AG08395 (cell line): Measurements from ENCODE around the gene CFH.
"Not testable (repeated sequence)": the region's sequence is repeated elsewhere in the genome, so short reads cannot be mapped to it uniquely, and the experiment has no call there.

ENCODE experiments used
- DNase-seq: peaks from one replicate; pipeline ENCODE4 v3.0.0; 2012; ENCODE audit warnings: mixed read lengths, low spot score

The CFH gene

DNA sequence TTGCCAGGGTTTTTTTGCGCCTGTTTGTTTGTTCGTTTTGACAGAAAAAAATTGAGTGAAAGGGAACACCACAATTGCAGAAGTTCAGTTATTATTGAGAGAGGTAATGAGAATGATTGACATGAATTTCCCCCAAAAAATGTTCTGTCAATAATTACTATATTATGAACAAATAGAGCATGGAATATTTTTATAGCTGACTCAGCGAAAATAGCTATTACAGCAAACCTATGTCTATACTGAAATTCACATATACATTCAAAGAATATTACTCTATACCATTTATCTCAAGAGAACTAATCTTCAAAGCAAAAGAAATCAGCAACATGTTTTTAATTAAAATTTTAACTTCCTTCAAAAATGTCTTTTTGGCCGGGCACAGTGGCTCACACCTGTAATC lies 118.0 kb downstream of the CFH start:
- DNase-seq: not testable (repeated sequence)

DNA sequence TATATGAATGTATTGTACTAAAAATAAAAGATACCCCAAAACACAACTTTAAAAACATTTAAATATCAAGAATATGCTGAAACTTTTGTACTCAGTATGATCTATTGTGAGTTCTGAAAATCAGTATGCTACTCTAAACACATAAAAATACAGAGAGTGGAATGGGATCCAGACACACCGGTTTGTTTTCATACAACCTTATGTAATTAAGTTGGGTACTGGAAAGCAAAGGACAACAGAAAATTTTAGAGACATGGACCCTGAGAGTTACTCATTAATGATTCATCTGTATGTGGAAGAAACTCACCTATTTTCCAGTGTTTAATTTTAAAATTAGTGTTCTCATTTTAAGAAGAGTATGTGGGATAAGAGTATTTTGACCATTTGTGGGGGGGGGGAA lies 121.9 kb downstream of the CFH start:
- no peak for DNase-seq

DNA sequence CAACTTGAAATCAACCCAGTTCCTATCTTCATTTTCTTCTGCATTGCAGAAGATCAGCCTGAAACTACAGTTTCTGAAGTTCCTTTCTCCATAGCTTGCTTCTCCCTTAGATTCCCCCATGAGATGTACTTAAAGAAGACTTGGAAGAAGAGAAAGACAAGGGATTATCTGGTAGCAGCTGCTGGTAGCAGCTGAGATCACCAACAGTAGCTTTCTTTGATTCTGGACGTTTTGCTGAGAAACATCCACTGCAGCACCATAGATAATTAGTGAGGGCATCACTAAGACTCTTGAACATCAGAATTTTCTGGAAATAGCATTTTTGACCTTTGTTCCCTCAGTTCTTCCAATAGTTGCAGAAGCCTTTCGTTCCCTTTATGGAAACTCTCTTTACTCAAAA lies 122.3 kb downstream of the CFH start:
- DNase-seq: no peak

DNA sequence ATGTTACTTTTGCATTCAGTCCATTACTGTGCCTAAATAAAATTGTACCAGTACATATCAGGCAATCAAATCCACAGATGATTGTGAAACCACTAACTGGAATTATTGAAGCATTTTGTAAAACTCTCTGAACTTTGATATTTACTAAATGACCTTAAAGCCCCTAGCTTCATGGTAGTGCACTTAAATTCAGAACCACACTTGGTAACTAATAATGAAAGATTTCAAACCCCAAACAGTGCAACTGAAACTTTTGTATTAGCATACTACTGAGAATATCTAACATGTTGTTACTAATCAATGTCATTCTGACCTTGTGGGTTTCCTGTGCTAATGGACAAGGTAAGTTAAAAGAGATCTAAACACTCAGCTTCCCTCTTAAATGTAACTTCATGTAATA lies 122.8 kb downstream of the CFH start, which contains the start of gene CFHR3:
TSS of gene CFHR3 (plus strand) at position 238 of the 400 bp plus-strand sequence. CDS start at position 285, 47 bp downstream.
- DNase-seq: no peak

DNA sequence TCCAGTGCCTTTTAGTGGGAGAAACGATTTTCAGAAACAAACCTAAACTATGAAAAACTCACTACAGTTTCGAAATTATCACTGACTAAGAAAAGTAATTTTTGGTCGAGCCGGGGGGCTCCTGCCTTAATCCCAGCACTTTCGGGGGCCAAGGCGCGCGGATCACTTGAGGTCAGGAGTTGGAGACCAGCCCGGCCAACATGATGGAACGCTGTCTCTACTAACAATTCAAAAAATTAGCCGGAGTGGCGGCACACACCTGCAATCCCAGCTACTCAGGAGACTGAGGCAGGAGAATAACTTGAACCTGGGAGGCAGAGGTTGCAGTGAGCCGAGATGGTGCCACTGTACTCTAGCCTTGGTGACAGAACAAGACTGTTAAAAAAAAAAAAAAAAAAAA lies 125.8 kb downstream of the CFH start:
- DNase-seq: no peak

DNA sequence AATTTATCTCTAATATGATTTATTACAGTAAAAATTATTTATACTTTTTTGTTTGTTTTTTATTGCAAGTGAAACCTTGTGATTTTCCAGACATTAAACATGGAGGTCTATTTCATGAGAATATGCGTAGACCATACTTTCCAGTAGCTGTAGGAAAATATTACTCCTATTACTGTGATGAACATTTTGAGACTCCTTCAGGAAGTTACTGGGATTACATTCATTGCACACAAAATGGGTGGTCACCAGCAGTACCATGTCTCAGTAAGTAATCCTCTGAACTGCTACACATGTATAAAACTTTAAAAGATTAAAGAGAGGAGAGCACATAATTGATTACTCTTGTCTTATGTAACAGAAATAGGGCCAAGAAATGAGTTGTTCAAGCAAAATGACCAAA lies 127.2 kb downstream of the CFH start:
- no peak for DNase-seq

DNA sequence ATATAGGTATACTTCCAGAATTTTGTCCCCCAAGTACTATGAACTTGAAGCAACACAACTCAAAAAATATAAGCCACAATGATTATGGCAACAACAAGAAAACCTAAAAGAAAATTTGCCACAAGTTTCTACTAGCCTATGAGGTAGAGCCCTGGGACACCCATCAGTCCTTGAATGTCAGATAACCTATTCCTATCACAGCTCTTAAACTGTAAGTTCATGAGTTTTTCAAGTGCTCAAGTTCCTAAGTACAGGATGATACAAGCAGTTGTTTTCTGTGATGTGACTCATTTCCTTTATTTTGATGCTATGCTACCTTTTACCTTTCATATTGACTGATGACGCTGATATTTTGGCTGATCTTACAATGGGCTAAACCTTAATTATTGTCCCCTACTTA lies 139.4 kb downstream of the CFH start:
- not testable (repeated sequence) for DNase-seq

DNA sequence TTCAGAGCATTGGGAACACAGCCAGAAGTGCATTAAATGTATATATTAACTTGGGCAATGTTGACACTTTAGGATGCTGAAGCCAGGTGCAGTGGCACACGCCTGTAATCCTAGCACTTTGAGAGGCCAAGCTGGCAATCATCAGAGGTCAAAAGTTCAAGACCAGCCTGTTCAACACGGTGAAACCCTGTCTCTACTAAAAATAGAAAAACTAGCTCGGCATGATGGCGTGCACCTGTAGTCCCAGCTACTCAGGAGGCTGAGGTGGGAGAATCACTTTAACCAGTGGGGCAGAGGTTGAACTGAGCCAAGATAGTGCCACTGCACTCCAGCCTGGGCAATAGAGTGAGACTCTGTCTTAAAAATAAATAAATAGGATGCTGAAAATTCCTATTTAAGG lies 142.3 kb downstream of the CFH start:
- DNase-seq: not testable (repeated sequence)
